AG09309 (cell line): ENCODE results near the gene NAPSA.

Experiments
- DNase-seq: peaks from one replicate; pipeline ENCODE4 v3.0.0-alpha.2; 2010; ENCODE audit warnings: low read depth
- H3K4me3 ChIP-seq: 2 replicates; pipeline ENCODE4 v1.5.1; 2011; ENCODE audit warnings: mild to moderate bottlenecking, low read depth, low read length, moderate library complexity; ENCODE audit not compliant: control insufficient read depth
- CTCF ChIP-seq: IDR thresholded peaks from 2 replicates; pipeline ENCODE4 v1.5.1; 2011; ENCODE audit warnings: mild to moderate bottlenecking, low read depth, low read length, inconsistent platforms; ENCODE audit not compliant: insufficient read depth, control insufficient read depth; ENCODE audit errors: missing control alignments

NAPSA gene

DNA sequence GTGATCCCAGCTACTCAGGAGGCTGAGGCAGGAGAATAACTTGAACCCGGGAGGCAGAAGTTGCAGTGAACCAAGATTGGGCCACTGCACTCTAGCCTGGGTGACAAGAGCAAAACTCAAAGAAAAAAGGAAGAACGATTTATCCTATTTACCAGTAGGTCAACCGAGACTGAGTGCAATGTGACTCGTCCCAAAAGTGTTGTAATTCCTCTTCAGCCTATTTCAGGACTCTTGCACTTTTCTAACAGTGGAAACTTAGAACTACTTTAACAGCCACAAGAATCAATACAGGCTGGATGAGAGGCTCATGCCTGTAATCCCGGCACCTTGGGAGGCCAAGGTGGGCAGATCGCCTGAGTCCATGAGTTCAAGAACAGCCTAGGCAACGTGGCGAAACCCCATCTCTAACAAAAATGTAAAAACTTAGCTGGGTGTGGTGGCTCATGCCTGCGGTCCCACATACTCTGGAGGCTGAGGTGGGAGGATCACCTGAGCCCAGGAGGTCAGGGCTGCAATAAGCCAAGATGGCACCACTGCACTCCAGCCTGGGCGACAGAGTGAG, 6.6 kb upstream of the NAPSA start:
- TF ChIP-seq CTCF = no peak
- no peak overlapping the region for H3K4me3 ChIP-seq
- no peak for DNase-seq

- TF ChIP-seq CTCF = peak; percentile 82
- peak; percentile 46 for DNase-seq
- peak overlapping the region; percentile 86 for H3K4me3 ChIP-seq
Observed at GRCh38 chr19:50368649-50369570, 3.5 kb upstream of the NAPSA start.

DNA sequence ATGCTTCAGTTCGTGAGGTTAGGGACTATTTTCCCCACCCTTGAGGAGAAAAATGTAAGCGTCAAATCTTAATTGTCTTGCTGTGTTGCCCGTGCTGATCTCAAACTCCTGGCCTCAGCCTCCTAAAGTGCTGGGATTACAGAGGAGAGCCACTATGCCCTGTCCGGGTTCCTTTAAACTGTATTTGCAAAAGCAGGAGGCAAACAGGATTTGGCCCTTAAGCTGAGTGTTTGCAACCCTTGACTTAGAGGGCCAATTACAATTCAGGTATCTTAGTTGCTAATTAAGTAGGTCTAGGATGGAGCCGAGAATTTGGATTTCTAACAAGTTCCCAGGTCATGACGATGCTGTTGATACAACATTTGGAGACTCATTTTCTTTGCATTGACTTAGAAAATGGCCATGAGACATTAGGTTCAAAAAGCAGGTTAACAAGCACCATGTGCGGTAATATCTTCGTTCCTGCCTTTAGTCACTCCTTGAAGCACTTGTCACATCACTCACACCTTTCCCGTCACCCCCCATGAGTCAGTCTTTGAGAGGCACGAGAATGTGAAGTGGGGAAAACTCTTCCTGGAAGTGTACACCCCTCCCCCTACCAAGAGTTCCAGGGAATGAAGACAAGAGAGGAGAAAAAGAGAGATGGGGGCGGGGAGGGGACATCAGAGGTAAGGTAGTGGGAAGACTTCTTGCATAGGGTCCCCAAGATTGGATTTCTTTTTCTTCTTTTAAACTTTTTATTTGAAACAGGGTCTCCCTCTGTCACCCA, 2.6 kb downstream of the NAPSA start:
- no peak for DNase-seq
- no peak for TF ChIP-seq CTCF
- no peak overlapping the region for H3K4me3 ChIP-seq

DNA sequence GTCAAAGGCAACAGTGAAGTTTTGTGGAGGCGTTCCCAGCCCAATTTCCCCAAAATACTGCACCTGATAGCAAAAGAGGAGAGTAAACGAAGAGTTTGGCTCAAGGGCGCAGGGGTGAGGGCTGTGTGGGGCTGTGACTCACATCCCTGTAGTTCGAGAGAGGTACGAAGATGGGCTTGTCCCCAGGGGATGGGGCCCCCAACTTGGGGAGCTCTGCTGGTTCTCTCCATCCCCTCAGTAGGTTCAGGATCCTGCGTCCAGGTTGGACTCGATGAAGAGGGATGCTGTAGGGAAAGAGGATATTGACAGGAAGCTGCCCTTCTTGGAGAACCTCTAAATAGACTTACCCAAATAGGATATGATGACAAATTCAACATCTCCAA, 3.4 kb downstream of the NAPSA start:
- no peak overlapping the region for H3K4me3 ChIP-seq
- no peak for DNase-seq
- no peak for TF ChIP-seq CTCF

GRCh38 chr19:50361290-50362029, 4.0 kb downstream of the NAPSA start:
- TF ChIP-seq CTCF = no peak
- H3K4me3 ChIP-seq = no peak overlapping the region
- DNase-seq = no peak

DNA sequence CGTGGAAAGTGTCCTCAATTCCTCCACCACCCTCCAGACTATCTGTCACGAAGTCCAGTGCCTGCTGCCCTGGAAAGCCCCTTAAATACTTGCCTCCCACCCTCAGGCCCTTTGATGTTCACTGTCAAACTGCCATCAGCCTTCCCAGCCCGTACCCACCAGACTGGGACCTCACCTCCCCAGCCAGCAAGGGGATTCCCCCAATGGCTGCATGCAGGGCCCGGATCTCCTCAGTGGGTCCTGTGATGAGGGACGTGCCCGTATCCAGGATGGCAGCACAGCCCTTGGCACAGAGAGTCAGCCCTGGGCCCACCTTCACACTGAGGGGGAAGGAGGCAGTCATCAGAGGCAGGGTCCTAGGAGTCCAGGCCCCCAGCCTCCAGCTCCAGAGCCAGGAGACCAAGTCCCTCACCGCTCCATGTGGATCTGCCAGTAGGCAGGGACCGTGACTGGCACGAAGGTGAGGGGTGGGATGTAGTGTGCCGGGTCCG, 6.1 kb downstream of the NAPSA start:
- TF ChIP-seq CTCF = no peak
- H3K4me3 ChIP-seq = no peak overlapping the region
- no peak for DNase-seq
